ENCODE data around the gene HSD17B1. TPM values are rescaled to one million over a fixed set of nuclear protein-coding genes. Genes with fewer than 3 reads are reported as not detected.
"Not testable (repeated sequence)": the region's sequence is repeated elsewhere in the genome, so short reads cannot be mapped to it uniquely, and the experiment has no call there.

The HSD17B1 gene
- total RNA-seq, 1 experiment from 2014 or later: 0.48 TPM

DNA sequence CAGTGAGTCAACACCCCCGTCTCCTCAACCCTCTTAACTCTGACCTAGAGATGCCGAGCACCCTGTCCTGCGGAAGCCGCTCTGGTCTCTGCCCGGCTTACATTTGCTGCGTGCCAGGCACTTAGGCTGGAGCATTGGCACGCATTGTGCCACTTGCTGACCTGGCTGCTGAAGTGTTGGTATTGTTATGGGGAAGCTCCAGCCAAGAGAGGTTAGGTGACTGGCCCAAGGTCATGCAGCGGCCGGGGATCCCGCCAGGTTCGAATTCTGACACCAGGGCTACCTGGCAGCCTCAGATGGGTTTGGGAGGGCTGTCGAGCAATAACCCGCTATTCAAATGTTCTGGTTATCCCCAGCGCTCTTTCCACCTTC lies 5.0 kb upstream of the HSD17B1 start:
- DNase-seq (ENCODE audit: low spot score): no peak

GRCh38 chr17:42548070-42548837 lies 4.5 kb upstream of the HSD17B1 start:
- DNase-seq (ENCODE audit: low spot score): no peak

- DNase-seq (ENCODE audit: low spot score): no peak
These were observed 3.5 kb upstream of the HSD17B1 start for GRCh38 chr17:42548993-42549755.

GRCh38 chr17:42553161-42553818 lies 567 bp downstream of the HSD17B1 start:
- no peak for DNase-seq (ENCODE audit: low spot score)

GRCh38 chr17:42553866-42554249 lies 1.1 kb downstream of the HSD17B1 start:
- DNase-seq (ENCODE audit: low spot score): no peak

- peak; percentile 77 for DNase-seq (ENCODE audit: low spot score)
These were observed 1.8 kb downstream of the HSD17B1 start for GRCh38 chr17:42554250-42555121.

DNA sequence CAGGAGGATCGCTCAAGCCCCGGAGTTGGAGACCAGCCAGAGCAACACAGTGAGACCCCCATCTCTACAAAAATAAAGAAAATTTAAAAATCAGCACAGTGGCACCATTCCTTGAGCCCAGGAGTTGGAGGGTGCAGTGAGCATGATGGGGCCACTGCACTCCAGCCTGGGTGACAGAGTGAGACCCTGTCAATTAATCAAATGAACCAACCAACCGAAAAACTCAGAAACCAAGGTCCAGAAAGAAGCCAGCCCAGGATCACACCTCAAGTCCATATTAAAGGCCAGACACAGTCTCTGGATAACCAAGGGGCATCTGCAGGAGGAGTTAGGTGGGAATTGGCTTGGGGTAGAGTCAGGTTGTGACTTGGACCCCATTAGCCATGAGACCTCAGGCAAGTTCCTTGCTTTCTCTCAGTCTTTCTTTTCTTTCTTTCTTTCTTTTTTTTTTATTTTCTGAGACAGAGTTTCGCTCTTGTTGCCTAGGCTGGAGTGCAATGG lies 2.4 kb downstream of the HSD17B1 start:
- DNase-seq (ENCODE audit: low spot score): no peak

DNA sequence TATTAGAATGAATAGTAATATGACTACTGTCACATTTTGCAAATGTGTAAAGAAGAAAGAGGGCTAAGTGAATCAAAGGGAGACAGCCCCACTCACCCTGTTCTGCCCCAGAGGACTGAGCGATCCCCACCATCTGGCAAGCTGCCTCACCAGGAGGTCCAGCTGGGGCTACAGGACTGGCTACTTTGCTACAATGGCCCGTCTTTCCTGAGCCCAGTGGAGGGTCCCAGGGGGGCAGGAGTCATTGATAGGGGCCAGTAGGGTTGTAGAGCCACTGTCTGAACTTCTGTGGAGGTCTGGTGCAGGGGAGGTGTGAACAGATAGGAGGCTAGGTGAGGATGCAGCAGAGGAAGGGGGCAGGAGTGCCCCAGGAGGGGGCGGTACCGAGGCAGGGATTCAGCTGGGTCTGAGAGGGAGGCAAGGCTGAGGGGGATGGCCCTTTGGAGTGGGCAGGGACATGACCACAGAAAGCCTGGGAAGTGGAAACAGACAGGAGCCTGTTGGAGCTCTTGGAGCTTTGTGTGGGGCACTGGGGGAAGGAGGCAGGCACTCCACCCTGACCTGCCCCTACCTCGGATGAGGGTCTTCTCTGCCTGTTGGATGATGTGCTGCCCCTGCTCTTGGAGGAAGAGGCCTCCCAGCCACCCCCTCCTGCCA lies 3.4 kb downstream of the HSD17B1 start:
- DNase-seq (ENCODE audit: low spot score): not testable (repeated sequence)

DNA sequence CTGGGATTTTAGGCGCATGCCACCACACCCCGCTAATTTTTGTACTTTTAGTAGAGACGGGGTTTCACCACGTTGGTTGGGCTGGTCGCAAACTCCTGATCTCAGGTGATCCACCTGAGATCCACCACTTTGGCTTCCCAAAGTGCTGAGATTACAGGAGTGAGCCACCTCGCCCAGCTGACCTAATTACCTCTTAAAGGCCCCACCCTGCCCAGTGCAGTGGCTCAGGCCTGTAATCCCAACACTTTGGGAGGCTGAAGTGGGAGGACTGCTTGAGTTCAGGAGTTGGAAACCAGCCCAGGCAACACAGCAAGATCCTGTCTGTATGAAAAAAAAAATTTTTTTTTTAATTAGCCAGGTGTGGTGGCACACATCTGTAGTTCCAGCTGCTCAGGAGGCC lies 6.4 kb downstream of the HSD17B1 start:
- DNase-seq (ENCODE audit: low spot score): no peak

DNA sequence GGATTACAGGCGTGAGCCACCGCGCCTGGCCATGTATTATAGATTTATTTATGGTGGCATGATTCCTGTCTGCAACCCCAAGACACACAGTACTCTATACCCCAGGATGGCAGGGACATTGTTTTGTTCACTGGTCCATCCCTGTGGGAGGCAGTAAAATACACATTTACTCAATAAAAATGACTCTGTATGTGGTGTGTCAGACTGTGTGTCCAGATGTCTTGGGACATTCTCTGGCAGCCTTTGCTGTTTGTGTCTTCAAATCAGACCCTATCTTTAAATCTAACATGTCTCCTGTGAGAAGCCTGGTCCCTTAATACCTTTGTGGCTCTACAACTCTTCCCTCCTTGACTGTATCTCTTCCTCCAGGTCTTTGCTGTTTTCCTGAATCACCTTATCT lies 7.5 kb downstream of the HSD17B1 start:
- DNase-seq (ENCODE audit: low spot score): no peak

DNA sequence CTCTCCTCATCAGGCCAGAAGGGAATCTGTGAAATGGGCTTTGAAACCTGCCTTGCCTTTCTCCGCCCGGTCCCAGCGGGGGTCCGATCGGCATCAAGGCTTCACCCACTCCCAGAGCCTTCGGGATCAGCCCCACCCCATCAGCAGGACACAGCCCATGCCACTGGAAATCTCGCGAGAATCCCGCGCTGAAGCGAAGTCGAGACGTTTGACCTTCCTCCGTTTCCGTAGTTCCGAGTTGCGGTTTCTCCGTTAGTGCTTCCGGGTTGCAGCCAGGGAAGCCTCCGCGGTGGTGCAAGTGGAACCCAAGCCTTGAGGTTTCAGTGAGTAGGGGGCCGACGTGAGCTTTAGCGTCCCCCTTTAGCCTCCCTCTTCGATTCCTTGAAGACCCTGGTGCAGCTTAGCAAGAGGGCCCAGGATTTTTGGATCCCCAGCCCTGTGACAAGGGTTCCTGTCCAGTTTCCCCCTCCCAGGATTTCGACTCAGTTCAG lies 9.2 kb downstream of the HSD17B1 start, which contains the start of gene COASY:
Gene COASY (plus strand): TSS at position 252 of the 491 bp plus-strand sequence. CDS start 475 bp downstream, outside the sequence.
- DNase-seq (ENCODE audit: low spot score): peak; percentile 95

GRCh38 chr17:42562388-42563142 lies 9.8 kb downstream of the HSD17B1 start:
- no peak for DNase-seq (ENCODE audit: low spot score)

- DNase-seq (ENCODE audit: low spot score): no peak
These were observed 10.4 kb downstream of the HSD17B1 start for GRCh38 chr17:42563143-42563509.

- peak; percentile 40 for DNase-seq (ENCODE audit: low spot score)
These were observed 10.8 kb downstream of the HSD17B1 start for GRCh38 chr17:42563543-42563942.

- DNase-seq (ENCODE audit: low spot score): no peak
These were observed 11.2 kb downstream of the HSD17B1 start for GRCh38 chr17:42563950-42564349.

DNA sequence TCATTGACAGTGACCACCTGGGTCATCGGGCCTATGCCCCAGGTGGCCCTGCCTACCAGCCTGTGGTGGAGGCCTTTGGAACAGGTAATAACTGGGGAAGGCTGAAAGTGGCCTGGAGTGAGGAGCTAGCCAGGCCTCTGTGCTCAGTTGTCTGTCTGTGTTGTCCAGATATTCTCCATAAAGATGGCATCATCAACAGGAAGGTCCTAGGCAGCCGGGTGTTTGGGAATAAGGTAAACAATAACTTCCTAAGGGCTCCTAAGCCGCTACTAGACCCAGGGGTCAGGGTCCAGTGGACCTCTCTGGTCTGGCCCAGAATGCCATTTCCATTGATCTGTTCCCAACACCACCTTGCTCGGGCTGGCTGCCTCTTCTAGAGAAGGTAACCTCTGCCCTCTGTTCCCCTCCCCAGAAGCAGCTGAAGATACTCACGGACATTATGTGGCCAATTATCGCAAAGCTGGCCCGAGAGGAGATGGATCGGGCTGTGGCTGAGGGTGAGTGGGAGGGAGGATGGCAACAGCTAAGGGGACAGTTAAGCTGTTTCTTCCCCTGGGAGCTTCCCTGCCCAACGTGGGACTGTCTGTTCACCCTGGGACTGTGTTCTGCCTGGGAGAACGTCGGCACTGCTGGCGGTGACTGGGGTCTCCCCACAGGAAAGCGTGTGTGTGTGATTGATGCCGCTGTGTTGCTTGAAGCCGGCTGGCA lies 12.2 kb downstream of the HSD17B1 start:
- no peak for DNase-seq (ENCODE audit: low spot score)

DNA sequence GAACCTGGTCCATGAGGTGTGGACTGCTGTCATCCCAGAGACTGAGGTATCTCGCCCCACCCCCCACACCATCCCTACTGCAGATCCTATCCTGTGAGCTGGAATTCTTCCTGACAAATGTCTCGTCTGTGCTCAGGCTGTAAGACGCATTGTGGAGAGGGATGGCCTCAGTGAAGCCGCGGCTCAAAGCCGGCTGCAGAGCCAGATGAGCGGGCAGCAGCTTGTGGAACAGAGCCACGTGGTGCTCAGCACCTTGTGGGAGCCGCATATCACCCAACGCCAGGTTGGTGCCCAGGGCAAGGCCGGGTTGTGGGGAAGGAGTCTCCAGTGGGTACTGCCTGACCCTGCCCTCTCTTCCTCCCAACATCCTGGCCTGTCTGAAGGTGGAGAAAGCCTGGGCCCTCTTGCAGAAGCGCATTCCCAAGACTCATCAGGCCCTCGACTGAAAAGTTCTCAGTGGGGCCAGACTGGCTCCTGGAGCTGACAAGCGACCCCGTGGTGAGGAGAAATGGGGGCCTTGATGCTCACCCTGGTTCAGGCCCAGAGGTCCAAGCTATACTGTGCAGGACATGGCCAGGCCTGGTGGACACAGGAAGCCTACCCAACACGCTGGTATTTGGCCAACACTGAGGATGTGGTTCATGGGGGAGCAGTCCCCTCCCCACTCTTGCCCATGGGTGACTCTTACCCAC lies 12.9 kb downstream of the HSD17B1 start:
- DNase-seq (ENCODE audit: low spot score): no peak

DNA sequence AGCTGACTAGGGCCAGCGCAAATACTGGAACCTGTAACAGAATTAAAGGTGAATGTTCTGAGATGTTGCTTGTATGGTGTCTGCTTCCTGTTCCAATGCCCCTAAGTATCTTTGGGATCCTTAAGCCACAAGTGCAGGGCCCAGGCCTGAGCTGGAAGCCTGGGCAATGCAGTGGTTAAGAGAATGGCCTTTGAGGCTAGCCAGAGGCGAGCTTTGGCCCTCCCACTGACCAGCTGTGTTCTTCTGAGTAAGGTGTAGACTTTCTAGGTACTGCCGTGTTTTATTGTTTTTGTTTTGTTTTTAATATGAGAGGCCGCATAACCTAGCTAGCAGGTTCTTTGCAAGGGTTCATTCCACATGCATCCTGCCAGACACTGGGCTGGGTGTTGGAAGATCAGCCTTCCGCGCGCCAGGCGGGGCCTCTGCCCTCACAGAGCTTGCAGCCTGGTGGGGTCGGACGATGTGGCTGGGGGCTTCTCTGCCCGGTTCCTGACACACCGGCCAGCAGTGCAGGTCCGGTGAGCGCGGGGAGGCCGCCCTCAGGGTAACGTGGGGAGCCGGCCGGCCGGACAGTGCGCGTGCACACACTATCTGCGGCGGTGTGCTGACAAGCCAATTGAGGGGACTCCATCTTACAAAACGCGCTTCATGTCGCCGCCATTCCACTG lies 13.6 kb downstream of the HSD17B1 start:
- no peak for DNase-seq (ENCODE audit: low spot score)
